Mesodermal cell (in vitro differentiated cells): Measurements from ENCODE around the gene GPRASP3.
"Not testable (repeated sequence)": the region's sequence is repeated elsewhere in the genome, so short reads cannot be mapped to it uniquely, and the experiment has no call there.

Experiments used
- H3K27ac ChIP-seq: 2 replicates; pipeline ENCODE4 v1.7.0; 2013; ENCODE audit warnings: mild to moderate bottlenecking, low read depth, low read length, moderate library complexity; ENCODE audit not compliant: severe bottlenecking
- H3K36me3 ChIP-seq: 2 replicates; pipeline ENCODE4 v1.7.1; 2013; ENCODE audit warnings: mild to moderate bottlenecking, low read length, moderate library complexity; ENCODE audit not compliant: control insufficient read depth, insufficient read depth
- H3K4me1 ChIP-seq: one replicate; pipeline ENCODE4 v1.7.1; 2013; ENCODE audit warnings: mild to moderate bottlenecking, low read length; ENCODE audit not compliant: insufficient read depth, control insufficient read depth, poor library complexity, severe bottlenecking
- H3K4me3 ChIP-seq: 2 replicates; pipeline ENCODE4 v1.7.0; 2013; ENCODE audit warnings: low read length, control low read depth, mild to moderate bottlenecking; ENCODE audit not compliant: insufficient read depth, poor library complexity, severe bottlenecking; ENCODE audit errors: extremely low read depth
- H3K9me3 ChIP-seq: 2 replicates; pipeline ENCODE4 v1.7.1; 2013; ENCODE audit warnings: mild to moderate bottlenecking, low read length, moderate library complexity; ENCODE audit not compliant: control insufficient read depth
- WGBS, 2 experiments: methylation state at CpG; one replicate each; pipeline ENCODE4 v1.1.5; 2013; ENCODE audit warnings: missing lambda C conversion rate in 2 of 2; ENCODE audit not compliant: insufficient coverage in 2 of 2; 5-methylcytosine and 5-hydroxymethylcytosine counted together

Gene GPRASP3

DNA sequence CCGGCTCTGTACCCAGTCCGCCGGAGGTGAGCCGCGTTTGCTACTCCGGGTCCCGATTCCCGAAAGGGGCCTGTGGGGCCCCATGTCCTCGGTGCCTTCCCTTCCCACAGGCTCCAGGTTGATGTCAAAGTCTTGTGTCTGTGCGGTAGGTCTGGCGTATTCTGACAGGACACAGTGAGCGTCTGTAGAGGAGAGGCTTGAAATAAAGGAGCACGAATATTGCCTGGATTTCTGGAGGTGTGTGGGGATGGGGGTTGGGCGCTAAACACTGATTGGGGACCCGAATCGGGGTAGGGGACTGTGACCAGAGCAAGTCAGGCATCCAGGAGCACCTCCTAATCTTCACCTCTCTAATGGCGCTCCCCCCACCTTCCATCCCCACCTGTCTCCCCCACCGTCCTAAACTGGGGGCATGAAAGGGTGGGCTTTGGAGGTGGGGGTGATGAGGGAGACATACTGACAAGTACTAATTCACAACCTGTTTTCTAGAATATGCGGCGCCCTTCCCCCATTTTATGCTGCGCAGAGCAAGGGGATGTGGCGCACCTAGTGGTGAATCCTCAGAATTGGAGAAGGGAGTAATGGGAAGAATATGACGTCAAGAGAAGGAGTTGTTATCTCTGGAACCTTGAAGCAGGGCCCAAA lies 7.4 kb upstream of the GPRASP3 start:
- Histone ChIP-seq H3K4me3 (peak overlapping the region; percentile 50), H3K36me3 (peaks cover 3% of the 10 kb centered on the region), H3K27ac (no peak overlapping the region), H3K4me1 (no peaks in the 10 kb centered on the region), H3K9me3 (no peaks in the 10 kb centered on the region)
- 0% methylated on average over 1 to 7 of the region's 23 CpGs for WGBS, 2 experiments

DNA sequence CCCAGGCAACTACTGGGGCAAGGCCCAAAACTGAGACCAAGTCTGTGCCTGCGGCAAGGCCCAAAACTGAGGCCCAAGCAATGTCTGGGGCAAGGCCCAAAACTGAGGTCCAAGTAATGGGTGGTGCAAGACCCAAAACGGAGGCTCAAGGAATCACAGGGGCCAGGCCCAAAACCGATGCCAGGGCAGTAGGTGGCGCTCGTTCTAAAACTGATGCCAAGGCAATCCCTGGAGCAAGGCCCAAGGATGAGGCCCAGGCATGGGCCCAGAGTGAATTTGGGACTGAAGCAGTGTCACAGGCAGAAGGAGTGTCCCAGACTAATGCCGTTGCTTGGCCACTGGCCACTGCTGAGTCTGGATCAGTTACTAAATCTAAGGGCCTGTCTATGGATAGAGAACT lies 5.5 kb upstream of the GPRASP3 start:
- WGBS, 2 experiments, result 97 to 100% methylated on average over 2 to 6 of the region's 6 CpGs
- H3K27ac ChIP-seq, result no peak overlapping the region
- no peak overlapping the region for H3K4me3 ChIP-seq
- peaks cover 3% of the 10 kb centered on the region for H3K36me3 ChIP-seq
- no peaks in the 10 kb centered on the region for H3K4me1 ChIP-seq
- no peaks in the 10 kb centered on the region for H3K9me3 ChIP-seq

DNA sequence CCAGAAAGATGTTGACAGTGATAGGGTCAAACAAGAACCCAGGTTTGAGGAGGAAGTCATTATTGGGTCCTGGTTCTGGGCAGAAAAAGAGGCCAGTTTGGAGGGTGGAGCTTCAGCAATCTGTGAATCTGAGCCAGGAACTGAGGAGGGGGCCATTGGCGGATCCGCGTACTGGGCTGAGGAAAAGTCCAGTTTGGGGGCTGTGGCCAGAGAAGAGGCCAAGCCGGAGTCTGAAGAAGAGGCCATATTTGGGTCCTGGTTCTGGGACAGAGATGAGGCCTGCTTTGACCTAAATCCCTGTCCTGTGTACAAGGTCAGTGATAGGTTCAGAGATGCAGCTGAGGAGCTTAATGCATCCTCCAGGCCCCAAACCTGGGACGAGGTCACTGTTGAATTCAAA lies 4.6 kb upstream of the GPRASP3 start:
- no peaks in the 10 kb centered on the region for H3K4me1 ChIP-seq
- no peak overlapping the region for H3K27ac ChIP-seq
- WGBS, 2 experiments, result 79 to 100% methylated on average over 2 to 5 of the region's 5 CpGs
- H3K9me3 ChIP-seq, result no peaks in the 10 kb centered on the region
- H3K4me3 ChIP-seq, result no peak overlapping the region
- H3K36me3 ChIP-seq, result peaks cover 3% of the 10 kb centered on the region

DNA sequence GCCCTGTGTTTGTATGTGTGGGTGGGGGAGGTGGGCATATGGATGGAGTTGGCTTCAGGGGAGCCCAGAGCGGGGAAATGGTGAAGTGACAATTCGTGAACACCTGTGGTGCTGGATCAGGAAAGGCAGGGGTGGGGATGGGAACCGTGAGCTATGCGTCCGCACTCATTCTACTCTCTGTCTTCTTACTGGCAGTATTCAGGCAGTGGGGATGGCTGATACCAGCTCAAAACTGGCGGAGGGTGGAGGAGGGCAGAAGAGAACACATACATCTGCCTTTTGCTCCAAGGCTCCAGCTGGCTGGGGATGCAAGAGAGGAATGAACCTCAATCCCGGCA lies 595 bp downstream of the GPRASP3 start:
- not testable (repeated sequence) for H3K4me3 ChIP-seq

DNA sequence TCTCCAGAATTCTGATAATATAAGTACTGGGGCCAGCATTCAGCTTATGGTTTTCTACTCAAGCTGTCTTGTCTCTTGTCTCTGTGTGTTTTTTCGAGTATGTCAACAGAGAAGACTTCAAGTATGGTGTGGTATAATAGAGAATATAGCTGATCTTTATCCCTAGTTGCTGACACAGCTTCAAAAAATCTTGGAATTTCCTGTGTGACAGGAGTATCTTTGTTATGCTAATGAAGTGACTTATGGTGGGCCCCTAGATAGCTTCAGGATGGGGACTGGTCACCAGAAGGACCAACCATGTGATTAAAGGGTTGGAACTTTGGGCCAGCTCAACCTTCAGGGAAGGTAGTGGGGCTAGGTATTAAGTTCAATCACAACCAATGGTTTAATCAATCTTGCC lies 2.9 kb downstream of the GPRASP3 start:
- Histone ChIP-seq H3K4me1 (peaks cover 4% of the 10 kb centered on the region), H3K36me3 (no peaks in the 10 kb centered on the region), H3K27ac (no peak overlapping the region), H3K4me3 (no peak overlapping the region), H3K9me3 (no peaks in the 10 kb centered on the region)
- WGBS, 2 experiments, result no CpG with 5 or more reads among the region's 1 CpG

More for the DNA sequence above, 595 bp downstream of the GPRASP3 start:
- H3K36me3 ChIP-seq, H3K9me3 ChIP-seq, H3K4me1 ChIP-seq, H3K27ac ChIP-seq: not testable (repeated sequence)
- 83 to 94% methylated on average over 1 to 2 of the region's 7 CpGs for WGBS, 2 experiments

DNA sequence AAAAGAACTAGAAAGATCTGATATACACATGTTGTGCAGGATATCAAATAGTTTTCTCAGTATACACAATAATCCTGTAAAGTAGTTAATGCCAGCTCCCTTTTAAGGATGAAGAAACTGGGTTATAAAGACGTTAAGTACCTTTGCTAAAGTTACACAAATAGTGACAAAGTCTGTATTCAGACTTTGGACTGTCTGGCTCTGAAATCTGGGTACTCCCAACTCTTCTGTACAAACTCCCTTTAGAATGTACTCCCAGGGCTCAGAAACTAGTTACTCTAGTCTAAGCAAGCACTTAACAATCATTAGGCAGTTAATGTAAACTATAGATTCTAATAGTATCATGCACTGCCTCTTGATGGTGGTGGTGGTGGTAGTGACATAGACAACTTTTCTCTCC lies 7.2 kb downstream of the GPRASP3 start:
- Histone ChIP-seq H3K36me3 (no peaks in the 10 kb centered on the region), H3K9me3 (no peaks in the 10 kb centered on the region), H3K27ac (no peak overlapping the region), H3K4me1 (peaks cover 4% of the 10 kb centered on the region), H3K4me3 (no peak overlapping the region)
- WGBS, 2 experiments, result no CpG with 5 or more reads among the region's 1 CpG

DNA sequence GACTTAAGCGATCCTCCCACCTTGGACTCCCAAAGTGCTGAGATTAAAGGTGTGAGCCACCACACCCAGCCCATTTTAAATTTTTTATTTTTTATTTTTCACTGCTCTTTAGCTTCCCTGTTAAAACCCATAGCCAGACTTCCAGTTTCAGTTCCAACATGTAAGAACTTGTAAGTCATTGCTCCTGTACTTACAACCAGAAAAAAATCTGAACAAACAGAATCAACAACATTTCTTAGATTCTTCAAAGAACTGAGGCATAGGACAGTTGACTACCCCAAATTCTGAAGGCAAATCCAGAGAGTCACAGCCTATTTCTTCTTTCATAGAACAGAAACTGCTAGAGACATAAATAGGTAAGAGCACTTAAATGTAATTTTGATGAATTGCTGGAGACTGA lies 8.1 kb downstream of the GPRASP3 start:
- WGBS, 2 experiments, result no CpG with 5 or more reads among the region's 1 CpG
- H3K9me3 ChIP-seq, result no peaks in the 10 kb centered on the region
- no peak overlapping the region for H3K27ac ChIP-seq
- H3K36me3 ChIP-seq, result no peaks in the 10 kb centered on the region
- H3K4me3 ChIP-seq, result no peak overlapping the region
- H3K4me1 ChIP-seq, result peaks cover 2% of the 10 kb centered on the region

DNA sequence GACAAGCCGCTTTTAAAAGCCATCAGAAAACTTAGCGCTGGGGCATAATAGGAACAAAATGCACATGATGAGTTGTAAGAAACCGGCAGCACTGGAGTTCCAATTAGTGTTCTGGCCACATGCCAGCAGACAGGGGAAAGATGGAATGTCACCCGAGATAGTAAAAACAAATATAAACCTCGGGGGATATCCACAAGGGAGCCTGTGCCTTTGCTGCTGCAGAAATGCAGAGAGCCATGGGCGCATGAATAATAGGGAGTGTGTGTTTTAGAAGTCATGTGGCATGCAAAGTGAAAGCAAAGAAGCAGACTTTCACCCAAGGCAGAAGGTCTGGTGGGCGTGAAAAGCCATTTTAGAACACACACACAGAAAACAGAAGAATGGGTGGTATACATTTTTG lies 19.1 kb downstream of the GPRASP3 start:
- H3K4me1 ChIP-seq, result no peaks in the 10 kb centered on the region
- no peaks in the 10 kb centered on the region for H3K9me3 ChIP-seq
- H3K36me3 ChIP-seq, result no peaks in the 10 kb centered on the region
- H3K27ac ChIP-seq, result no peak overlapping the region
- 54 to 88% methylated on average over 3 to 4 of the region's 7 CpGs for WGBS, 2 experiments
- H3K4me3 ChIP-seq, result no peak overlapping the region

DNA sequence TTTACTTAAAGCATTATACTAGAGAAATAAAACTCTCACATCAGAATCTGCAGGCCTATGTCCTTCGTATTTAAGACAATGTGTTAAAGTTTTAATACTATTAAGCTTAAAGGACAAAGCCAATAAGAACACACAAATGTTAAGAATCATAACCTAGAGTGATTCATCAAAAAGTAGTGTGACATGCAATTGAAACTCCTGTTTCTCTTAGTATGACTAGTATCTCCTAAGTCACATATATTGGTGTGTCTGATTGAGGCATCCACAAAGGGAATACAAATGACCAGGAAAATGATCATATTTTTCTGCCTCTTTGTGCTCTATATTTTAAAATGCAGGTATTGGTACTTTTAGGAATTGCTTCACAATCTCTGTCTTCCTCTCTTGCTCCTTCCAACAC lies 23.8 kb downstream of the GPRASP3 start:
- Histone ChIP-seq H3K27ac (no peak overlapping the region), H3K36me3 (peaks cover 2% of the 10 kb centered on the region), H3K4me3 (no peak overlapping the region), H3K4me1 (no peaks in the 10 kb centered on the region), H3K9me3 (no peaks in the 10 kb centered on the region)
- WGBS, 2 experiments, result no CpG with 5 or more reads among the region's 1 CpG

DNA sequence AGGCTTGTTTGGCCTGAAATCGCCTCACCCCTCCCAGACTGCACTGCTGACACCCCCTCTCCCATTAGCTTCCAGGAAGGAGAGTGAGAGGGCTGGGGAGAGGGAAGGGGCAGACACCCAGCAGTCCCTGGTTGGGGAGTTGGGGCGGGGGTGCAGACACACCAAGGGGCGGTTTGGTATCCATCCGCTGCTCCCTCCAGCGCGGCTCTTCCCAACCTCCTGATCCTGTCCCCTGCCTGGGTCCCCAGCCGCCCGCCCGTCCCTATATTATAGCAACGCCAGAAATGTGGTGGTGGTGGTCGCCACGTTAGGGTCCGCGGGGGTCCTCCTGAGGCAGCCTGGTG lies 24.9 kb downstream of the GPRASP3 start:
- WGBS, 2 experiments, result 0% methylated on average over 4 of the region's 14 CpGs; no CpG with 5 or more reads in 1 of the 2 experiments
- Histone ChIP-seq H3K36me3 (peaks cover 3% of the 10 kb centered on the region), H3K4me1 (no peaks in the 10 kb centered on the region), H3K27ac (no peak overlapping the region), H3K9me3 (no peaks in the 10 kb centered on the region), H3K4me3 (peak overlapping the region; percentile 48)

DNA sequence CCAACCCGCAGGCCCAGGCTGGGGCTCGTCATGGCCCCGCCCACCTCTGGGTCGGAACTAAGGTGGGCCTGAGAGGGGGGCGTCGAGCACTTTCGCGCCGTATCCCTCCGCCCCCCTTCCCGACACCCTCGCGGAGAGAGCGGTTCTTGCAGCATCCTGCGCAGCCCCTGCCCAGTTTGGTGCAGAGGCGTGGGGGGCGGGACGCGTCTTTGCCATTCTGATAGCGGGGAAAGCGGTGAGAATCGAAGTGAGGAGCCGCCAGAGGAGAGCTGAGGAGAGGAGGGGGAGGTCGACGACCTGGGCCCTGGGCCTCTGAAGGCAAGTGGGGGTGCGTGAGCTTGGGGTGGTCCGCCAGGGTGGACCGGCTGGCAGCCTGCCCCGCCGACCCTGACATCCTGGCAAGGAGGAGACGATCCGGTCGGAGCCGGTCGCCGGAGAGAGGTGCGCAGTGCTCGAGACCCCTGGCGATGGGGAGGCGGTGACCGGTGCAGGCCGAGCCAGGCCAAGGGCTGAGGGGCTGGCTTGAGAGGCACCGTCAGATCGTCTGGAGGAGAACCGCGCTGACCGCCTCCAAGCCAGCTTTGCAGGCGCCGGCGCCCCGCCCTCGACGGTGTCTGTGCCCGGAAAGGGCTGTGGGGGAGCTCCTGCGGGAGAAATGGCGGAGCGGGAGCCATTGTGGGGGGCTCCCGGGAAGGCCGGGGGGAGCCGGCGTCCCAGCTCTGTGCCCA lies 25.5 kb downstream of the GPRASP3 start:
- H3K9me3 ChIP-seq, result no peaks in the 10 kb centered on the region
- no peak overlapping the region for H3K27ac ChIP-seq
- WGBS, 2 experiments, result 0% methylated on average over 10 to 18 of the region's 61 CpGs
- no peaks in the 10 kb centered on the region for H3K4me1 ChIP-seq
- peak overlapping the region; percentile 48 for H3K4me3 ChIP-seq
- peaks cover 3% of the 10 kb centered on the region for H3K36me3 ChIP-seq
